Liver (tissue), 3 donors: ENCODE measurements around the gene PCSK6.

Source experiments
- EGR1 ChIP-seq, 2 donors: IDR thresholded peaks; 2 replicates each; pipeline ENCODE4 v1.6.1; 2016 to 2018; ENCODE audit warnings: antibody characterized with exemption in 2 of 2, low read depth in 2 of 2
- GABPA ChIP-seq, 2 donors: IDR thresholded peaks in 1 of 2; conservative IDR thresholded peaks in 1 of 2; 2 replicates each; pipeline ENCODE4 v1.6.1; 2016; ENCODE audit warnings: antibody characterized with exemption in 2 of 2, mild to moderate bottlenecking in 1 of 2, moderate library complexity in 1 of 2
- RAD21 ChIP-seq, 2 donors: IDR thresholded peaks; 2 replicates each; pipeline ENCODE4 v1.6.1; 2016; ENCODE audit warnings: antibody characterized with exemption in 2 of 2, mild to moderate bottlenecking in 2 of 2
- TAF1 ChIP-seq: conservative IDR thresholded peaks from 2 replicates; pipeline ENCODE4 v1.6.1; 2016; ENCODE audit warnings: antibody characterized with exemption, mild to moderate bottlenecking
- TF ChIP-seq, protein P1 (sequence below): IDR thresholded peaks from 2 replicates; pipeline ENCODE4 v1.6.1; 2016; ENCODE audit warnings: antibody characterized with exemption, mild to moderate bottlenecking
- TF ChIP-seq, protein P2 (sequence below): fragments of 150-350 bp; IDR thresholded peaks from 2 replicates; pipeline ENCODE4 v1.5.1; 2017; ENCODE audit warnings: improper control_type of control experiment, low read depth, low read length; ENCODE audit not compliant: missing input control
- donor health status: healthy.
- donor health status: healthy.

DNA sequence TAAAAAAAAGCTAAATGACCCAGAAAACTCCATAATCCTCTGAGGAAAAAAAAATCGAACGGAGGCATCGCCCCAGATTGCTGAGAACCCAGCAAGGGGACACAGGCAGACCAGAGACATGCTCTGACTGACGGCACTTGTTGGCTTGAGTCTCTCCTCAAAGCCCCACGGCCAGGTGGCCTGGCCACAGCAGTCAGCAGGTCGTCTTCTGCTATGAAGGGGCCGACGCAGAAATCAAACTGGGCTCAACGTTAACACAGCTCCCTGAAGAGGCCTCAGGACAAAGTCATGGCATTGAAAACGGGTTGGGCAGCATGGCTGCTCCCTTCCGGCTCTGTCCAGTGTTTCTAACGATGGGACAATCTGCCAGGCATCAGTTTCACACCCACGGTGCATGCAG, 17.5 kb downstream of the PCSK6 start:
- TF ChIP-seq RAD21 (IDR thresholded peaks at IDR 0.05): no peak
- TF ChIP-seq, protein P1, sequence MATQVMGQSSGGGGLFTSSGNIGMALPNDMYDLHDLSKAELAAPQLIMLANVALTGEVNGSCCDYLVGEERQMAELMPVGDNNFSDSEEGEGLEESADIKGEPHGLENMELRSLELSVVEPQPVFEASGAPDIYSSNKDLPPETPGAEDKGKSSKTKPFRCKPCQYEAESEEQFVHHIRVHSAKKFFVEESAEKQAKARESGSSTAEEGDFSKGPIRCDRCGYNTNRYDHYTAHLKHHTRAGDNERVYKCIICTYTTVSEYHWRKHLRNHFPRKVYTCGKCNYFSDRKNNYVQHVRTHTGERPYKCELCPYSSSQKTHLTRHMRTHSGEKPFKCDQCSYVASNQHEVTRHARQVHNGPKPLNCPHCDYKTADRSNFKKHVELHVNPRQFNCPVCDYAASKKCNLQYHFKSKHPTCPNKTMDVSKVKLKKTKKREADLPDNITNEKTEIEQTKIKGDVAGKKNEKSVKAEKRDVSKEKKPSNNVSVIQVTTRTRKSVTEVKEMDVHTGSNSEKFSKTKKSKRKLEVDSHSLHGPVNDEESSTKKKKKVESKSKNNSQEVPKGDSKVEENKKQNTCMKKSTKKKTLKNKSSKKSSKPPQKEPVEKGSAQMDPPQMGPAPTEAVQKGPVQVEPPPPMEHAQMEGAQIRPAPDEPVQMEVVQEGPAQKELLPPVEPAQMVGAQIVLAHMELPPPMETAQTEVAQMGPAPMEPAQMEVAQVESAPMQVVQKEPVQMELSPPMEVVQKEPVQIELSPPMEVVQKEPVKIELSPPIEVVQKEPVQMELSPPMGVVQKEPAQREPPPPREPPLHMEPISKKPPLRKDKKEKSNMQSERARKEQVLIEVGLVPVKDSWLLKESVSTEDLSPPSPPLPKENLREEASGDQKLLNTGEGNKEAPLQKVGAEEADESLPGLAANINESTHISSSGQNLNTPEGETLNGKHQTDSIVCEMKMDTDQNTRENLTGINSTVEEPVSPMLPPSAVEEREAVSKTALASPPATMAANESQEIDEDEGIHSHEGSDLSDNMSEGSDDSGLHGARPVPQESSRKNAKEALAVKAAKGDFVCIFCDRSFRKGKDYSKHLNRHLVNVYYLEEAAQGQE: no peak
- TF ChIP-seq, protein P2, sequence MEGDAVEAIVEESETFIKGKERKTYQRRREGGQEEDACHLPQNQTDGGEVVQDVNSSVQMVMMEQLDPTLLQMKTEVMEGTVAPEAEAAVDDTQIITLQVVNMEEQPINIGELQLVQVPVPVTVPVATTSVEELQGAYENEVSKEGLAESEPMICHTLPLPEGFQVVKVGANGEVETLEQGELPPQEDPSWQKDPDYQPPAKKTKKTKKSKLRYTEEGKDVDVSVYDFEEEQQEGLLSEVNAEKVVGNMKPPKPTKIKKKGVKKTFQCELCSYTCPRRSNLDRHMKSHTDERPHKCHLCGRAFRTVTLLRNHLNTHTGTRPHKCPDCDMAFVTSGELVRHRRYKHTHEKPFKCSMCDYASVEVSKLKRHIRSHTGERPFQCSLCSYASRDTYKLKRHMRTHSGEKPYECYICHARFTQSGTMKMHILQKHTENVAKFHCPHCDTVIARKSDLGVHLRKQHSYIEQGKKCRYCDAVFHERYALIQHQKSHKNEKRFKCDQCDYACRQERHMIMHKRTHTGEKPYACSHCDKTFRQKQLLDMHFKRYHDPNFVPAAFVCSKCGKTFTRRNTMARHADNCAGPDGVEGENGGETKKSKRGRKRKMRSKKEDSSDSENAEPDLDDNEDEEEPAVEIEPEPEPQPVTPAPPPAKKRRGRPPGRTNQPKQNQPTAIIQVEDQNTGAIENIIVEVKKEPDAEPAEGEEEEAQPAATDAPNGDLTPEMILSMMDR: no peak
- no peak for TF ChIP-seq TAF1
- no peak for TF ChIP-seq EGR1 (IDR thresholded peaks at IDR 0.05; ENCODE audit: low read depth in 2 of 2)
- no peak for TF ChIP-seq GABPA (IDR thresholded peaks at IDR 0.05 in 1 of 2, conservative IDR thresholded peaks at IDR 0.05 in 1 of 2)
